Osteocyte (in vitro differentiated cells): Measurements from ENCODE around the gene ARFGAP2. TPM values are rescaled to one million over a fixed set of nuclear protein-coding genes. Genes with fewer than 3 reads are reported as not detected.
A peak's percentile ranks its signal among the peaks of the same experiment; 100 is the strongest.

ENCODE experiments used
- DNase-seq: peaks from one replicate; pipeline ENCODE4 v3.0.0; 2021; ENCODE audit warnings: mixed read lengths; ENCODE audit not compliant: unreplicated experiment; ENCODE audit errors: extremely low spot score
- H3K27ac Mint-ChIP-seq: one replicate; pipeline ENCODE4 v1.8.0; 2021; ENCODE audit warnings: mild to moderate bottlenecking, mixed read lengths; ENCODE audit not compliant: unreplicated experiment
- H3K27me3 Mint-ChIP-seq: one replicate; pipeline ENCODE4 v1.8.0; 2021; ENCODE audit warnings: mixed read lengths; ENCODE audit not compliant: unreplicated experiment
- H3K36me3 Mint-ChIP-seq: one replicate; pipeline ENCODE4 v1.8.0; 2021; ENCODE audit warnings: mixed read lengths; ENCODE audit not compliant: unreplicated experiment
- H3K4me1 Mint-ChIP-seq: one replicate; pipeline ENCODE4 v1.8.0; 2021; ENCODE audit warnings: mixed read lengths; ENCODE audit not compliant: unreplicated experiment
- H3K4me3 Mint-ChIP-seq: one replicate; pipeline ENCODE4 v1.8.0; 2021; ENCODE audit warnings: mild to moderate bottlenecking, moderate library complexity, mixed read lengths; ENCODE audit not compliant: unreplicated experiment
- H3K9me3 Mint-ChIP-seq: one replicate; pipeline ENCODE4 v1.8.0; 2021; ENCODE audit warnings: mixed read lengths; ENCODE audit not compliant: unreplicated experiment
- total RNA-seq: library from RNA; stranded (reverse); gene quantifications from 2 replicates; pipeline ENCODE4 v1.2.1, GENCODE V29; 2021
- TF ChIP-seq, protein P1 (sequence below): fragments of 200-600 bp; sonication (generic); IDR thresholded peaks from 2 replicates; pipeline ENCODE4 v1.5.0; 2021; ENCODE audit warnings: antibody characterized with exemption, mild to moderate bottlenecking, moderate library complexity

The ARFGAP2 gene
- total RNA-seq, 1 donor from 2014 or later: 73.4 TPM

- H3K4me3 Mint-ChIP-seq: no peak overlapping the region
- peaks cover 4% of the 10 kb centered on the region for H3K4me1 Mint-ChIP-seq
- H3K27me3 Mint-ChIP-seq: no peaks in the 10 kb centered on the region
- peaks cover 20% of the 10 kb centered on the region for H3K36me3 Mint-ChIP-seq
- no peaks in the 10 kb centered on the region for H3K9me3 Mint-ChIP-seq
- no peak for DNase-seq
- TF ChIP-seq, protein P1, sequence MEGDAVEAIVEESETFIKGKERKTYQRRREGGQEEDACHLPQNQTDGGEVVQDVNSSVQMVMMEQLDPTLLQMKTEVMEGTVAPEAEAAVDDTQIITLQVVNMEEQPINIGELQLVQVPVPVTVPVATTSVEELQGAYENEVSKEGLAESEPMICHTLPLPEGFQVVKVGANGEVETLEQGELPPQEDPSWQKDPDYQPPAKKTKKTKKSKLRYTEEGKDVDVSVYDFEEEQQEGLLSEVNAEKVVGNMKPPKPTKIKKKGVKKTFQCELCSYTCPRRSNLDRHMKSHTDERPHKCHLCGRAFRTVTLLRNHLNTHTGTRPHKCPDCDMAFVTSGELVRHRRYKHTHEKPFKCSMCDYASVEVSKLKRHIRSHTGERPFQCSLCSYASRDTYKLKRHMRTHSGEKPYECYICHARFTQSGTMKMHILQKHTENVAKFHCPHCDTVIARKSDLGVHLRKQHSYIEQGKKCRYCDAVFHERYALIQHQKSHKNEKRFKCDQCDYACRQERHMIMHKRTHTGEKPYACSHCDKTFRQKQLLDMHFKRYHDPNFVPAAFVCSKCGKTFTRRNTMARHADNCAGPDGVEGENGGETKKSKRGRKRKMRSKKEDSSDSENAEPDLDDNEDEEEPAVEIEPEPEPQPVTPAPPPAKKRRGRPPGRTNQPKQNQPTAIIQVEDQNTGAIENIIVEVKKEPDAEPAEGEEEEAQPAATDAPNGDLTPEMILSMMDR: no peak
- H3K27ac Mint-ChIP-seq: peak overlapping the region; percentile 47
These were observed 11.3 kb downstream of the ARFGAP2 start for GRCh38 chr11:47165253-47165840.

DNA sequence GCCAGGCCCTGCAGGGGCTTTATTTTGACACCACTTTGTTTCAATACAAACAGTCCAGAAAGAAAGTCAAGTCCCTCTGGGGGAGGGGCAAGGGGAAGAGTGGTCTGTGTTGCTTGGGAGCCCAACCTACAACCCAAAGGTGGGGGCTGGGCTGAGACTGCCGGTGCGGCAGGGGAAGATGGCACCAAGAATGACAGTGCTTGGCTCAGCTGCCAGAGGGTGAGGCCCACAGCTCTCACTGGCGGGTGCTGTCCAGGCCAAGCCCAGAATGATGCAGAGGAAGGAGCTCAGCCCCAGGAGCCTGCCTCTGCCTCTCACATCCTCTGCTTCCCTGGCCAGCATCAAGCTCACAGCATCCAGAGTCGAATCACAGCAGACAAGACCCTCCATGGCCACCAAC is 12.4 kb downstream of the ARFGAP2 start:
- Mint-ChIP-seq H3K27ac (peak overlapping the region; percentile 53), H3K36me3 (peaks cover 20% of the 10 kb centered on the region), H3K4me1 (peaks cover 4% of the 10 kb centered on the region), H3K27me3 (no peaks in the 10 kb centered on the region), H3K4me3 (no peak overlapping the region), H3K9me3 (no peaks in the 10 kb centered on the region)
- TF ChIP-seq, protein P1: no peak
- no peak for DNase-seq

DNA sequence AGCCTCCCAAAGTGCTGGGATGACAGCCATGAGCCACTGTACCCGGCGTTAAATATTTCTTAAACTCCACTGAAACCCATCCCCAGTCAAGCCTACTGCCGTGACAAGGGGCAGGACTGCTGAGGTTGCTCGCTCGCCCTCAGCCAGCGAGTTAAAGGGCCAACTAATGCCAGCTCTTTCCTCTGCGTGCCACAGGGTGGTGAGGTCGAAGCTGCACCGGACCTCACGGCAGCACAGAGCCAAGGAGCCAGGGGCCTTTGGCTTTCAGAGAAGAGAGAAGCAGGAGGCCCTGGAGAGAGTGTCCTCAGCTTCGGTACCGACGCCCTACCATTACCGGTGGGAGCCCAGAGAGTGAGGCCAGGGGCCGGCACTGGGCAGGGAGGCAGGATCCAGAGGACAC is 12.8 kb downstream of the ARFGAP2 start:
- no peaks in the 10 kb centered on the region for H3K9me3 Mint-ChIP-seq
- peak overlapping the region; percentile 53 for H3K27ac Mint-ChIP-seq
- H3K27me3 Mint-ChIP-seq: no peaks in the 10 kb centered on the region
- TF ChIP-seq, protein P1: no peak
- H3K4me3 Mint-ChIP-seq: no peak overlapping the region
- H3K36me3 Mint-ChIP-seq: peaks cover 20% of the 10 kb centered on the region
- no peak for DNase-seq
- peaks cover 4% of the 10 kb centered on the region for H3K4me1 Mint-ChIP-seq

DNA sequence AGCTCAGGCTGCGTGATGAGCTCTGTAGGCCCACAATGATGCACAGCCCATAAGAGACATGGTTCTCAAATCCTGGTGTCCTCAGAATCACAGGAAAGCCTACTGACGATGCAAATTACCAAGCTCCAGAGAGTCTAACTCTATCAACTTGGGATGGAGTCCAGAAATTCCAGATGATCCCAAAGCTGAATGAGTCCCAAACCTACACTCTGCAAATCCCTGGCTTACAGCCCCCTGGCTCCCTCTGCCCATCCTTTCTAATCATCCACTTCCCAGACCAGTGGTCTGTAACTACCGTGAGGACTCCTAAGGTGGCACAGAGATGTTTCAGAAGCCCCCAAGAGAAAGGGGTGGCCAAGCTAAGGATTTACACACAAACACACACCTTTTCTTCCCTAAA is 13.5 kb downstream of the ARFGAP2 start:
- Mint-ChIP-seq H3K27ac (no peak overlapping the region), H3K9me3 (no peaks in the 10 kb centered on the region), H3K27me3 (no peaks in the 10 kb centered on the region), H3K4me3 (no peak overlapping the region), H3K36me3 (peaks cover 19% of the 10 kb centered on the region), H3K4me1 (peaks cover 4% of the 10 kb centered on the region)
- TF ChIP-seq, protein P1: no peak
- DNase-seq: no peak

DNA sequence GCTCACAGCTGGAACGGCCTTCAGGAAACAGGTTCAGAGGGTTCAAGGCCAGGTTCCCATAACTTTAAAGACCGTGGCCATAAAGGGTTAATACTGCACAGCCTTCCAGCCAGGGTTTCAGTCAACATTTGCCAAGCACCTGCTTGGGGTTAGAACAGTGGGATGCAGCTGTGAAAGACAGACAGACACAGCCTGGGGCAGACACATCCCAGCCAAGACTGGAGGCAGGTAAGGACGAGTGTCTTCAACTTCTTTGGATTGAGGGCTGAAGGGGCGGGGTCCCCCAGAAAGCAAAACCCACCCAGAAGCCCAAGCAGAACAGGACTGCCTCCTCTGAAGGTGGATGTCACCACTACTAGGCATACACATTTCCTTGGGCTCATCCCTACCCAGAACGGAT is 14.3 kb downstream of the ARFGAP2 start:
- Mint-ChIP-seq H3K27me3 (no peaks in the 10 kb centered on the region), H3K4me1 (peaks cover 4% of the 10 kb centered on the region), H3K4me3 (no peak overlapping the region), H3K27ac (no peak overlapping the region), H3K9me3 (no peaks in the 10 kb centered on the region), H3K36me3 (peaks cover 12% of the 10 kb centered on the region)
- TF ChIP-seq, protein P1: no peak
- no peak for DNase-seq
